ENCODE measurements around the gene GFER.
"Not testable (repeated sequence)": the region's sequence is repeated elsewhere in the genome, so short reads cannot be mapped to it uniquely, and the experiment has no call there.

The GFER gene

GRCh38 chr16:2005646-2006045, 21.7 kb downstream of the GFER start:
- DNase-seq (ENCODE audit: low read depth in 2 of 2) = no peak

GRCh38 chr16:2006317-2006716, 22.3 kb downstream of the GFER start:
- no peak for DNase-seq (ENCODE audit: low read depth in 2 of 2)

DNA sequence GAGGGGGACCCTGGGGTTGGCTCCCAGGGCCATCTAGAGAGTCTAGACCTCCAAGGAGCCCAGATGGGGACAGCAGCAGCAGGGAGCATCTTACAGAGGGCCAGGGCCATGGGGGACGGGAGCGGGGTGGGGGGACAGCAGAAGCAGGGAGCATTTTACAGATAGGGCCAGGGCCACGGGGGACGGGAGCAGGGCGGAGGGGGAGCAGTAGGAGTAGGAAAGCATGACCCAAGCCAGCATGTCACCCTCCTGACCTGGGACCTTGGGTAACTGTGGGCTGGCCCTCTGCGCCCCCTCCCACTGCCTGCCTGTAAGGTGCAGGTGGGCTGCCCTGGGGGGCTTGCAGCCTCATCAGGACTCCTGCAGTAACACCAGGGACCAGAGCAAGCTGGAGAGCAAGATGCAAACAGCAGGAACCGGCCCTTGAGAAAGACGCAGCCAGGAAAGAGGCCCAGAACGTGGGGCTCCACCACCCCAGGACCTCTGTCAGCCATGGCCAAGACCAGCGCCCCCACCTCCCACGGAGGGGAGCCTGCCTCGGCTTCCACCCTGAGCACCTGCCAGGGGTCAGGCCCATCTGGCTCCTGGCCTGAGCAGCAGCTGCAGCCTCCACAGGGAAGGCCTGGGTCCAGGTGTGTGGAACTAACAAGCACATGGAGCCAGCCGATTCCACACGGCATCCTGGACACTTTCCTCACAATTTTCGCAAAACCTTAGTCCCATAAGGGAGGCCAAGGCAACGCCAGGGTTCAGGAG, 23.3 kb downstream of the GFER start:
- no peak for DNase-seq (ENCODE audit: low read depth in 2 of 2)

DNA sequence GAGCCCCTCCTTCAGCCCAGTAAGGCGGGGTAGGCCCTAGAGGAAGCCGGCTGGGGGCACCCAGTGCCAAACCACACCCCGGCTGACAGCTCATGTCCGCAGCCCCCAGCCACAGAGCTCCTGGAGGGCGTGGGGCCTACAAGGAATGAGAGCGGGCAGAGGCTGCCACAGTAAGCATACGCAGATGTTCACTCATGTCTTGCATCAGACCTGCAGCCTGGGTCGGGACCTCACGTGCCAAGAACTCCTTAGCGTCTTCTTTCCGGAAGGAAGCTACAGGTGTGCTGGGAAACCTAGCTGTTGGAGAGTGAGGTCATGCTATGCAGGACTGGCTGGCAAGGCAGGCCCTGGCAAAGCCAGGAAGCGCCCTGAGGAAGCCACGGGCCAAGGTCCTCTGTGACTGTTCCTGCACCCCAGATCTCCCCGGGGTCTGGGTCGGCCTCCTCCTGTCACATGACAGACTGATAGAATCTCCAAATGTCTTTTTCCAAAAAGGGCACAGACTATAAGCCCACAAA, 24.1 kb downstream of the GFER start:
- DNase-seq (ENCODE audit: low read depth in 2 of 2) = no peak

DNA sequence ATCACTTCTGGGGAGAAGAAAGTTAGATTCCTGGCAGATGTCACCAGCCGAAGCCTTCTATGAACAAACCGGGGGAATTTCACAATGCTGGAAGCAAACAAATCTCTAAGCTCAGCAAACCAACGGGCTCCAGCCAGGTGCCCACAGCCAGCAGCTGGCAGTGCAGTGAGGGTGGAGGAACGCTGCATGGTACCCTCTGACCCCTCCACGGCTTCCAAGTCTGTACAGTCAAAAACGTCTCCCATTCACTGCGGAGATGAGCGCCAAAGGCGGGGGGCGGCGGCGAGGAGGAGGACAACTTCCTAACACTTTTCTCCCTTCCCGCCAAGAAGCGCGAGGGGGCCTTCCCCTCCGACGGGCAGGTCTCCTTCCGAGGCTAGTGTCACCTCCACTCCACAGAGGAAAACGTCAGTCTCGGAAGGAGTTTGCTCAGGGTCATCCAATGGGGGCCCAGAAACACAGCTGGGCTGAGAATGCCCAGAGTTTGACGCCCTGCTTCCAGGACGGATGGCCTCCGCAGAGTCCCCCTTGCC, 24.7 kb downstream of the GFER start:
- DNase-seq (ENCODE audit: low read depth in 2 of 2) = no peak

- no peak for DNase-seq (ENCODE audit: low read depth in 2 of 2)
These were observed 25.2 kb downstream of the GFER start for GRCh38 chr16:2009164-2009711.

GRCh38 chr16:2009791-2010510, 26.0 kb downstream of the GFER start, which contains the start of gene ZNF598:
Gene ZNF598, minus strand, starts transcription at chr16:2009821.
- DNase-seq (ENCODE audit: low read depth in 2 of 2) = peak; percentile 52 to 56

DNA sequence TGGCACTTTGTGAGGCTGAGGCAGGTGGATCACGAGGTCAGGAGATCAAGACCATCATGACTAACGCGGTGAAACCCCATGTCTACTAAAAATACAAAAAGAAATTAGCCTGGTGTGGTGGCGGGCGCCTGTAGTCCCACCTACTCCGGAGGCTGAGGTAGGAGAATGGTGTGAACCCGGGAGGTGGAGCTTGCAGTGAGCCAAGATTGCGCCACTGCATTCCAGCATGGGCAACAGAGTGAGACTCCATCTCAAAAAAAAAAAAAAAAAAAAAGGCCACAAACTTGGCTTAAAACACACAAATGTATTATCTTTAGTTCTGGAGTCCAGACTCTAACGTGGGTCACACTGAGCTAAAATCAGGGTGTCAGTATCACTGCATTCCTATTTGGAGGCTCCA, 27.7 kb downstream of the GFER start:
- DNase-seq (ENCODE audit: low read depth in 2 of 2) = not testable (repeated sequence)

DNA sequence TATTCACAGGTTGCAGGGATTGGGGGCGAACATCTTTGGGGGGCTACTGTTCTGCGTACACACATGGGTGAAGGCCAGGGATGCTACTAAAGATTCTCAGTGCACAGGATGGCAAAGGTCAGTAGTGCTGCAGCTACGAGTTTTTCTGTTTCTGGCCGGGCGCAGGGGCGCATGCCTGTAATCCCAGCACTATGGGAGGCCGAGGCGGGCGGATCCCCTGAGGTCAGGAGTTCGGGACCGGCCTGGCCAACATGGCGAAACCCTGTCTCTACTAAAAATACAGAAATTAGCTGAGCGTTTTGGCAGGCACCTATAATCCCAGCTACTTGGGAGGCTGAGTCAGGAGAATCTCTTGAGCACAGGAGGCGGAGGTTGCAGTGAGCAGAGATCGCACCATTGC, 29.5 kb downstream of the GFER start:
- DNase-seq (ENCODE audit: low read depth in 2 of 2) = no peak

DNA sequence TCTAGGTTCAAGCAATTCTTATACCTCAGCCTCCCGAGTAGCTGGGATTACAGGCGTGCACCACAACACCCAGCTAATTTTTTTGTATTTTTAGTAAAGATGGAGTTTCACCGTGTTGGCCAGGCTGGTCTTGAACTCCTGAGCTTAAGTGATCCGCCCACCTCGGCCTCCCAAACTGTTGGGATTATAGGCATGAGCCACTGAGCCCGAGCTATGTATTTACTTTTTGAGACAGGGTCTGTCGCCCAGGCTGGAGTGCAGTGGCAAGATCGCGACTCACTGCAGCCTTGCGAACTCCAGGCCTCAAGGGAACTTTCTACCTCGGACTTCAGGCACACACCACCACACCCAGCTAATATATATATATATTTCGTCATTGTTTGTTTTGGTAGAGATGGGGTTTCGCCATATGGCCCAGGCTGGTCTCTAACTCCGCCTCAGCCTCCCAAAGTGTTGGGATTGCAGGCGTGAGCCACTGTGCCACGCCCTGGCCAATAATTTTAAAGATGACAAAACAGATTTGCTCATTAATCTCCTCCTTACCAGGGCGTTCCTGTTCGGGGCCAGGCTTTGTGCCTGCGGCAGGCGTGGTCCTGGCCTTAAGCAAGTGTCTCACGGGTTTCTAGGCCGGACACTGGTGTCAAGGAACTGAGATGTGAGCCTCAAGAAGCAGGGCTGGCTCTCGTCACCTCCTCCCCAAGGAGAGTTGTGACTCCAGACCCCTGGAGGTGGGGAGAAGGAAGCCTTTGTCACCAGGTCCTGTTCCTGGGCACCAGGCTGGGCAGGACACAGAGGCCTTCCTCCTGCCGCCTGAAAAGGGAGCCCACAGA, 31.3 kb downstream of the GFER start:
- no peak for DNase-seq (ENCODE audit: low read depth in 2 of 2)

- DNase-seq (ENCODE audit: low read depth in 2 of 2) = no peak
These were observed 31.9 kb downstream of the GFER start for GRCh38 chr16:2015947-2016208.

- DNase-seq (ENCODE audit: low read depth in 2 of 2) = no peak
These were observed 32.5 kb downstream of the GFER start for GRCh38 chr16:2016407-2016922.

DNA sequence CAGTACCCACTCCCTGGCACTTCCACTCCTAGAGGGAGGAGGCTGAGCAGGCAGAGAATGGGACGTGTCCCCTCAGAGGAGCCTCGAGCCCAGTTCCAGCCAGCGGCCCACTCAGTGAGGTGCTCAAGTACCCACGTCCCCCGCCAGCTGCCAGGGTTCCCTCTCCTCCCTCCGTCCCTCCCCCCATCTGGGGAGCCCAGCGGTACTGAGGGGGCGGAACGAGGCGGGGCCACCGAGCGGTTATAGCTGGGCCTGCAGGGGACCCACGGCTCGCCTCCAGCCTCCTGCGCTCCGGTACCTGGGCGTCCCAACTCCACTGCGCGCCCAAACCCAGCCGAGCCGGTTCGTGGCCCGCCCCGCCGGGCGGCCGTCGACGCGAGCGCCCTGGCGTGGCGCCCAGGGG, 35.5 kb downstream of the GFER start, which contains the start of gene NPW:
NPW (plus strand) TSS at position 268 of the 403 bp plus-strand sequence.
- no peak for DNase-seq (ENCODE audit: low read depth in 2 of 2)

DNA sequence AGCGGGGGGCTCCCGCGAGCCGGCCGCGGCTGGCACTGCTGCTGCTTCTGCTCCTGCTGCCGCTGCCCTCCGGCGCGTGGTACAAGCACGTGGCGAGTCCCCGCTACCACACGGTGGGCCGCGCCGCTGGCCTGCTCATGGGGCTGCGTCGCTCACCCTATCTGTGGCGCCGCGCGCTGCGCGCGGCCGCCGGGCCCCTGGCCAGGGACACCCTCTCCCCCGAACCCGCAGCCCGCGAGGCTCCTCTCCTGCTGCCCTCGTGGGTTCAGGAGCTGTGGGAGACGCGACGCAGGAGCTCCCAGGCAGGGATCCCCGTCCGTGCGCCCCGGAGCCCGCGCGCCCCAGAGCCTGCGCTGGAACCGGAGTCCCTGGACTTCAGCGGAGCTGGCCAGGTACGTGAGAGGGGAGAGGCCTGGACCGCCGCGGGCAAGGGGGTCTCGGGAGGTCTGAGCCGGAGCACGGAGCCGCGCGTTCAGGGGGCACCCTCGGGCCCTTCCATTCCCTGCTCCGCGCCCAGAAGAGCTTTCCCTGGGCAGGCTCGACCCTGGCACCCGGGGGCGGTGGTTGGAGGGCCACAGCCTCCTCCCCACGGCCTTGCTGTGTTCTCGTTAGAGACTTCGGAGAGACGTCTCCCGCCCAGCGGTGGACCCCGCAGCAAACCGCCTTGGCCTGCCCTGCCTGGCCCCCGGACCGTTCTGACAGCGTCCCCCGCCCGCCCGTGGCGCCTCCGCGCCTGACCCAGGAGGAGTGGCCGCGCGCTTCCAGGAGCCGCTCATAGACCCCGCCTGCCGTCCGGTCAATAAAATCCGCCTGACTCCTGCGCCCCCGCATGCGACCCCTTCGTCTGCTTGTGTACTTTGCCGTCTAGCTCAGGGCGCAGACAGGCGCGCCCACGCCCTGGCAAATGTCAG, 36.2 kb downstream of the GFER start:
- DNase-seq (ENCODE audit: low read depth in 2 of 2) = no peak

DNA sequence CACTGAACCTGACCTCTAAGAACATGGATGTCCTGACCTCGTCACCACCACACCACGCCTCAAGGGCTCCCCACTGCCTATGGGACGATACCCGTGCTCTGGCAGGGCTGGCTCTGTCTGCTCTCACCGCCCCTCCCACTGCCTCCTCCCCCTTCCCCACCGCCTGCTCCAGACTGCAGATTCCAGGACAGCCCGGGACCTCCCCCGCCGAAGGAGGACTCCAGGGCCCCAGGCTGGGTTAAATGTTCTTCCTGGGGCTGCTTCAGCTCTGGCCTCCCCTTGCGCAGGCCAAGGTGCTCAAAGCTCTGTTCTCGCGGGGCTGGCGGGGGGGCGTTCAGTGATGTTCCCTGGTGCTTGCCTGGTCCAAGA, 38.7 kb downstream of the GFER start:
- DNase-seq (ENCODE audit: low read depth in 2 of 2) = no peak

DNA sequence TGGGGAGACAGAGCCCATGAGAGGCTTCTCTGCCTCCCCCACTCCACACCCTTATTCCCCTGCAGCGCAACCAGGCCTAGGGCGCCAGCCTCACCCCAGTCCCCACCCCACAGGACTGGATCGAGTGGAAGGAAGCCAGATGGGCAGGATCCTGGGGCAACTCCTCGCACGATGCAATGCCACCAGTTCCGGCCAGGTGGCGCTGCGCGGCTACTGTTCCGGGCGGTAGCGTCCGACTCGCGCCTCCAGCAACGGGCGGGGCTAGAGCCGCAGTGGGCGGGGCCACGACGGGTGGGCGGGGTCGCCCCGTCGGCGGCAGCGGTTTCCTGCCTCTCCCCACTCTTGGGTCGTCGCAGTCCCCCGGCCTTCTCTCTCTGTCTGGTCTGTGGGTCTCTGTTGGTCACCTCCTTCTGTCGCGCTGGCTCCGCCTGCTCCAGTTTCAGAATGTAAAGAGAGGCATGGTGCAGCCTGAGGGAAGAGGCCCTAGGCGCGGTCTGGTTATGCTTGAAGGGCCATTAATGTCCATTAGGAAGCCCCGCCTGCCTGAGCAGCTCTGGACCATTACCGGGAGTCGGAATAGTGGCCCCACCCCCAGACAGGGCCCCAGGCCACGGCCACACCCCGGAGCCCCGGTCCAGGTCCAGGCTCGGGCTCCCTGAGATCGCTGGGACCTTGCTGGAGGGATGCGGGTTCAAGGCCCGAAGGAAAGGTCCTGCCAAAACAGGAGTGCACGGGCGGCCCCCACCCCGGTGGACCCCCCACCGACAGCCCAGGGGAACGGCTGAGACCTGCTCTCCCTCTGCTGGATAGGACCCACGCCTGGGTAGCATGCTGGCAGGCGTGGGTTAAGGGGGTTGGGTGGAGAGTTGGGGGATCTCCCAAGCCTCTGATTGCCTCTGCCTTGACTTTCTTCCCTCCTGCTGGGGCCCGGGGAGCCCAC, 39.4 kb downstream of the GFER start:
- peak; percentile 84 to 92 for DNase-seq (ENCODE audit: low read depth in 2 of 2)

DNA sequence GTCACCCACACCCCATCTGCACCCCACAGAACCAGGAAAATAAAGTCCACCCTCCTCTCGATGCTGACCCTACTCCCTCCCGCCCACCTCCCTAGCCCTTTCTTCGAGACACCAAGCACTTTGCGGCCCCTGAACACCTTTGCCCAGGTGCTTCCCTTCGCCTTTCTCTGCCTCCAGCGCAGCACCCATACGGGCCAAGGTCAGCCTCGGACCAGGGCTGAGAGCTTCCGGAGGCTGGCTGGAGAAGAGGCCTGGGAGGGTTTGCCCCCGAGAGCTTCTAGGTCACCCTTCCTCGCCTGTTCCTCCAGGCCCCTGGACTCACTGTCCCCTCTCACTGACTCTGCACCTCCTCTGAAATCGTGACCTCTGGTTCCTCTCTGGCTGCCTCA, 40.0 kb downstream of the GFER start:
- no peak for DNase-seq (ENCODE audit: low read depth in 2 of 2)

DNA sequence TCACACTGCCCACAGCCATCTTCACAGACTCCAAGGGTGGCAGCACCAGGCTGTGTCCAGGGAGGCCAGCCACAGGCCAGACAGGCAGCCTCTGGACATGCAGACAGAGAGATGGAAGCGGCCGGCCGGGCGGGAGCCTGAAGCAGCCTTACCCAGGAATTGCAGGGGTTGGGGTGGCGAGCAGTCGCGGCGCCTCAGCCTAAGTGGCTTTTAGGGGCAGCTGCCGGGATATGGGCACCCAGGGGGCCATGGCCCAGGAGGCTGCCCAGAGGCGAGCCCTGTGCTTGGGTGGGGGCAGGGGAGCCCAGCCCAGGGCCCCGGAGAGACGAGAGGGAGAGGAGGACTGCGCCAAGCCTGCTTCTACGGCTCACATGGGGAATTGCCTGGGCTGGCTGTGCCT, 41.3 kb downstream of the GFER start:
- no peak for DNase-seq (ENCODE audit: low read depth in 2 of 2)

DNA sequence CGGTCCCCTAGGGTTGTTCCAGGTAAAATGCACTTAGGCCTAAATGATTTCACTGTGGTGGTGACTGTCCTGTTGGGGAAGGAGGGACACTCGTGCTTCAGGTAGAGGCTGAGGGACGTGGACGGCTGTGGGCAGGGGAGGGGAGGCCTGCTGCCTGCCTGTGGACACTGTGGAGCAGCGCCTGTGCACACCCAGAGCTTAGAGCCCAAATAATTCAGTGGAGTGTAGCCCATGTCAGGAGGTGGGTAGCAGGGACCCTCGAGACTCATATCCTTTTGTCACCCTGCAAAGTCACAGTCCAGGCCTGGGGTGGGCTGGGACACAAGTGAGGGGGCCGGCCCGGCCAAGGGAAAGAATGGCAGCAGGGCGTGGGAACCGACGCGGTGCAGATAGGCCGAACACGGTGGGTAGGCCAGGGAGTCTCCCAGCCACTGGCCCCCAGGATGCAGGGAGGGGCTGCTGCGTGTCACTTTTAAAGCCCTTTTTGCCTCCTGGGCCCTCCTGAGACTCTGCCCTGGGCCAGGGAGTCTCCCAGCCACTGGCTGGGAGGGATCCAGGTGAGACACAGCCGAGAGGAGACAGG, 42.0 kb downstream of the GFER start:
- DNase-seq (ENCODE audit: low read depth in 2 of 2) = no peak

Data from activated CD8-positive, alpha-beta memory T cell treated with anti-CD3 and anti-CD28 coated beads for 4 hours (primary cell).